Diencephalon (tissue), 1 donor: ENCODE measurements around the gene ARMCX1. TPM values are rescaled to one million over a fixed set of nuclear protein-coding genes. Genes with fewer than 3 reads are reported as not detected.

Experiments used
- total RNA-seq: library from RNA; depleted of rRNA; stranded (reverse); fragments of >200 nt; gene quantifications from one replicate; pipeline ENCODE4 v1.2.3, GENCODE V29; 2014

The ARMCX1 gene
- total RNA-seq: 80.5 TPM

GRCh38 chrX:101550362-101550750, at the start of gene ARMCX1:
Gene ARMCX1 (plus strand): TSS chrX:101550547. CDS start chrX:101552931, 2,384 bp downstream.

Other genes starting within 250 kb of the ARMCX1 start
- 9.7 TPM for gene TIMM8A, start 201.8 kb upstream of the ARMCX1 start, total RNA-seq
- gene BTK, start 164.4 kb upstream of the ARMCX1 start, total RNA-seq: 2.1 TPM
- gene RPL36A, start 159.5 kb upstream of the ARMCX1 start, total RNA-seq: 122 TPM
- 12.2 TPM for gene GLA, start 142.6 kb upstream of the ARMCX1 start, total RNA-seq
- 90.9 TPM for gene HNRNPH2, start 142.3 kb upstream of the ARMCX1 start, total RNA-seq
- 16.6 TPM for gene ARMCX4, start 65.1 kb upstream of the ARMCX1 start, total RNA-seq
- gene ARMCX6, start 67.5 kb downstream of the ARMCX1 start, total RNA-seq: 22.4 TPM
- gene ARMCX3, start 72.6 kb downstream of the ARMCX1 start, total RNA-seq: 95.3 TPM
- gene ARMCX2, start 109.3 kb downstream of the ARMCX1 start, total RNA-seq: 67.6 TPM